HepG2 (cell line): ENCODE results near the gene STX5. TPM values are rescaled to one million over a fixed set of nuclear protein-coding genes. Genes with fewer than 3 reads are reported as not detected.

Source experiments
- ATAC-seq: fragments of 200-7000 bp; cut with Tn5 transposase; 3 replicates; pipeline ENCODE4 v1.9.1; 2020; ENCODE audit warnings: mild to moderate bottlenecking, moderate library complexity
- BruUV-seq: library from RNA; stranded (reverse); fragments of 400-500 nt; replicated peaks from 2 replicates; lab custom pipeline; 2021; lab: Mats Ljungman, UMichigan
- CTCF ChIA-PET: fragments of 300-600 bp; formaldehyde crosslinking; extraction: SDS; loops from one replicate; lab custom pipeline; 2021; ENCODE audit warnings: low total read pairs, inconsistent platforms, low intra/inter-chr PET ratio; lab: Yijun Ruan, JAX
- POLR2A ChIA-PET: fragments of 350-600 bp; sonication (Branson Sonifier 250); formaldehyde crosslinking; loops from one replicate; lab custom pipeline; 2020; ENCODE audit warnings: antibody characterized with exemption, inconsistent platforms; lab: Yijun Ruan, JAX
- DNase-seq: peaks from one replicate; pipeline ENCODE4 v3.0.0-alpha.2; 2015; ENCODE audit warnings: low spot score
- FAIRE-seq: peaks from 3 replicates; lab custom pipeline; 2011; peaks lifted over from hg19 to GRCh38; lab: Jason Lieb, UNC
- H2AFZ ChIP-seq: one replicate; pipeline ENCODE4 v1.6.1; 2011; ENCODE audit warnings: low read length, inconsistent platforms
- H3K27ac ChIP-seq: fragments of 300-600 bp; 3 replicates; pipeline ENCODE4 v1.8.0; 2011; ENCODE audit warnings: mixed run types, mild to moderate bottlenecking, mixed read lengths, low read length, inconsistent platforms; ENCODE audit not compliant: insufficient read depth; ENCODE audit errors: extremely low read length
- H3K27me3 ChIP-seq, 2 experiments: fragments of 200-600 bp in 1 of 2; 2 replicates in 1 of 2; 3 replicates in 1 of 2; pipeline versions ENCODE4 v1.6.0 to v1.8.0; 2011; ENCODE audit warnings: low read length in 2 of 2, mild to moderate bottlenecking in 2 of 2, moderate library complexity in 2 of 2, inconsistent platforms in 1 of 2; ENCODE audit not compliant: insufficient read depth in 2 of 2, control insufficient read depth in 1 of 2
- H3K36me3 ChIP-seq, 2 experiments: fragments of 200-600 bp in 1 of 2; replicated peaks in 1 of 2; 2 replicates in 1 of 2; 3 replicates in 1 of 2; pipeline versions ENCODE4 v1.5.1 to v1.8.0; 2011; ENCODE audit warnings: low read length in 2 of 2, inconsistent platforms in 1 of 2; ENCODE audit not compliant: insufficient read depth in 2 of 2, control insufficient read depth in 1 of 2
- H3K4me1 ChIP-seq: 2 replicates; pipeline ENCODE4 v1.5.1; 2012; ENCODE audit warnings: low read length, inconsistent platforms; ENCODE audit not compliant: insufficient read depth
- H3K4me2 ChIP-seq: 2 replicates; pipeline ENCODE4 v1.6.0; 2011; ENCODE audit warnings: low read depth, low read length, inconsistent platforms
- H3K4me3 ChIP-seq, 3 experiments: fragments of 200-600 bp in 1 of 3; sonication (generic), shearing (Covaris generic) in 1 of 3; replicated peaks in 1 of 3; 2 replicates each; pipeline ENCODE4 v1.5.1; 2011 to 2016; ENCODE audit warnings: low read length in 3 of 3, inconsistent platforms in 2 of 3, low read depth in 2 of 3, mild to moderate bottlenecking in 2 of 3, control low read depth in 1 of 3, mixed read lengths in 1 of 3; ENCODE audit not compliant: insufficient read depth in 1 of 3
- H3K79me2 ChIP-seq: one replicate; pipeline ENCODE4 v1.6.1; 2011; ENCODE audit warnings: low read length, inconsistent platforms; ENCODE audit not compliant: insufficient read depth
- H3K9ac ChIP-seq: 2 replicates; pipeline ENCODE4 v1.6.0; 2011; ENCODE audit warnings: mild to moderate bottlenecking, low read depth, low read length, inconsistent platforms; ENCODE audit not compliant: insufficient read depth
- H3K9me3 ChIP-seq: 2 replicates; pipeline ENCODE4 v1.5.1; 2012; ENCODE audit warnings: mild to moderate bottlenecking, low read length
- H4K20me1 ChIP-seq: 2 replicates; pipeline ENCODE4 v1.6.0; 2011; ENCODE audit warnings: inconsistent platforms, mild to moderate bottlenecking, low read length, moderate library complexity; ENCODE audit not compliant: insufficient read depth
- CERS6 ChIP-seq: sonication (generic); formaldehyde crosslinking; IDR thresholded peaks from 2 replicates; pipeline ENCODE4 v1.5.0; 2020; ENCODE audit warnings: missing genetic modification reagents
- MBD4 ChIP-seq: IDR thresholded peaks from 2 replicates; pipeline ENCODE4 v1.6.1; 2012; ENCODE audit warnings: low read length, inconsistent platforms, borderline replicate concordance
- PATZ1 ChIP-seq: sonication (generic); formaldehyde crosslinking; IDR thresholded peaks from 2 replicates; pipeline ENCODE4 v1.4.0; 2020; ENCODE audit warnings: missing genetic modification reagents
- POGZ ChIP-seq: sonication (generic); formaldehyde crosslinking; IDR thresholded peaks from 2 replicates; pipeline ENCODE4 v1.4.0; 2020; ENCODE audit warnings: mild to moderate bottlenecking, missing genetic modification reagents
- RBFOX2 ChIP-seq: fragments of 200-400 bp; formaldehyde crosslinking; IDR thresholded peaks from 2 replicates; pipeline ENCODE4 v1.6.1; 2017; ENCODE audit warnings: low read depth, mild to moderate bottlenecking, low read length
- REST ChIP-seq, 2 experiments: IDR thresholded peaks; 2 replicates each; pipeline ENCODE4 v1.6.1; 2011 to 2012; ENCODE audit warnings: low read length in 2 of 2, borderline replicate concordance in 1 of 2, low read depth in 1 of 2, mild to moderate bottlenecking in 1 of 2, moderate library complexity in 1 of 2
- SOX5 ChIP-seq: IDR thresholded peaks from 2 replicates; pipeline ENCODE4 v1.6.1; 2016; ENCODE audit warnings: borderline replicate concordance
- THYN1 ChIP-seq: sonication (generic); formaldehyde crosslinking; IDR thresholded peaks from 2 replicates; pipeline ENCODE4 v1.8.1; 2023; ENCODE audit warnings: low read depth, mild to moderate bottlenecking, moderate library complexity, missing genetic modification reagents, borderline replicate concordance
- ZBTB20 ChIP-seq: sonication (generic); formaldehyde crosslinking; IDR thresholded peaks from 2 replicates; pipeline ENCODE4 v1.8.1; 2023; ENCODE audit warnings: missing genetic modification reagents, low read depth, mild to moderate bottlenecking, borderline replicate concordance
- ZBTB34 ChIP-seq: sonication (generic); formaldehyde crosslinking; IDR thresholded peaks from 2 replicates; pipeline ENCODE4 v1.8.0; 2022; ENCODE audit warnings: mild to moderate bottlenecking, missing genetic modification reagents
- ZBTB42 ChIP-seq: sonication (generic); formaldehyde crosslinking; IDR thresholded peaks from 2 replicates; pipeline ENCODE4 v1.5.0; 2020; ENCODE audit warnings: mild to moderate bottlenecking, missing genetic modification reagents
- ZNF274 ChIP-seq: sonication (generic); formaldehyde crosslinking; IDR thresholded peaks from 2 replicates; pipeline ENCODE4 v1.5.1; 2020; ENCODE audit warnings: mild to moderate bottlenecking, missing genetic modification reagents
- ZNF30 ChIP-seq: sonication (generic); formaldehyde crosslinking; IDR thresholded peaks from 2 replicates; pipeline ENCODE4 v1.5.0; 2020; ENCODE audit warnings: mild to moderate bottlenecking, missing genetic modification reagents
- ZNF558 ChIP-seq: sonication (generic); formaldehyde crosslinking; IDR thresholded peaks from 2 replicates; pipeline ENCODE4 v1.9.0; 2022; ENCODE audit warnings: mild to moderate bottlenecking, missing genetic modification reagents, borderline replicate concordance
- ZNF567 ChIP-seq: sonication (generic); formaldehyde crosslinking; IDR thresholded peaks from 2 replicates; pipeline ENCODE4 v1.8.1; 2023; ENCODE audit warnings: mild to moderate bottlenecking, missing genetic modification reagents, borderline replicate concordance
- WGBS: methylation state at CpG from one replicate; pipeline ENCODE4 v1.1.6; 2017; ENCODE audit warnings: low lambda C conversion rate; 5-methylcytosine and 5-hydroxymethylcytosine counted together
- in situ Hi-C: cut with HindIII; loops from 2 replicates; pipeline ENCODE4 v1.10.0; 2017; ENCODE audit warnings: low pct_unique_long_range_greater_than_20kb; ENCODE audit not compliant: extremely low pct_ligation_motif_present
- intact Hi-C: fragments of 100-400 bp; cut with micrococcal nuclease; formaldehyde crosslinking; loops from one replicate; pipeline ENCODE4 v1.10.0; 2022; ENCODE audit not compliant: unreplicated experiment
- polyA plus RNA-seq, 8 experiments: library from polyadenylated mRNA; depleted of rRNA in 3 of 8; stranded (reverse) in 7 of 8; unstranded in 1 of 8; fragments of >200 nt; fragmentation: Illumina TruSeq in 4 of 8; extraction: Trizol in 4 of 8; gene quantifications; 2 replicates each; pipeline versions ENCODE4 v1.2.1 to v1.2.3, GENCODE V29; 2011 to 2016; ENCODE audit warnings: low read depth in 4 of 8, missing spikeins in 1 of 8, mixed read lengths in 1 of 8; ENCODE audit not compliant: insufficient read depth in 1 of 8
- total RNA-seq, 5 experiments: library from RNA; depleted of rRNA; stranded (reverse); fragments of >200 nt; fragmentation: Illumina TruSeq; extraction: Trizol; gene quantifications; 2 replicates each; pipeline ENCODE4 v1.2.3, GENCODE V29; 2016; ENCODE audit warnings: low read depth in 1 of 5

STX5 gene
- total and polyA plus RNA-seq, 2 of the 13 experiments (the other 11 are each of a cell fraction or from before 2014, with no cell fraction given), result 26.9 to 30.0 TPM

GRCh38 chr11:62874851-62875250, 43.0 kb upstream of the STX5 start:
- no peak for FAIRE-seq
- no peak for TF ChIP-seq SOX5 (CRISPR knock-in tag)
- no peak for TF ChIP-seq ZBTB34 (CRISPR knock-in tag)
- TF ChIP-seq ZNF567 (CRISPR knock-in tag), result no peak
- no peak for TF ChIP-seq ZBTB20
- no peak for TF ChIP-seq ZBTB42 (CRISPR knock-in tag)
- TF ChIP-seq ZNF558, result no peak
- TF ChIP-seq RBFOX2, result no peak
- TF ChIP-seq REST (IDR thresholded peaks at IDR 0.05; ENCODE audit: borderline replicate concordance in 1 of 2, low read depth in 1 of 2, low read length in 2 of 2), result no peak
- no peak for TF ChIP-seq THYN1
- no peak for TF ChIP-seq ZNF30 (CRISPR knock-in tag)
- no peak for TF ChIP-seq POGZ
- TF ChIP-seq CERS6, result no peak
- no peak for TF ChIP-seq PATZ1 (CRISPR knock-in tag)
- TF ChIP-seq ZNF274, result no peak
- TF ChIP-seq MBD4, result no peak

More at GRCh38 chr11:62874851-62875250, 43.0 kb upstream of the STX5 start:
- Histone ChIP-seq H3K9ac (no peak overlapping the region), H3K27me3 (no peaks in the 10 kb centered on the region), H3K27ac (no peak overlapping the region), H3K4me2 (no peak overlapping the region), H3K79me2 (peaks cover 20% of the 10 kb centered on the region), H2AFZ (no peak overlapping the region), H3K4me1 (peaks cover 23% of the 10 kb centered on the region), H3K9me3 (no peaks in the 10 kb centered on the region), H3K4me3 (no peak overlapping the region), H3K36me3 (peaks cover 11 to 43% of the 10 kb centered on the region in 2 experiments; a peak in 3 of 5 replicates), H4K20me1 (0 out of 2 replicates have a peak, but pooled peaks cover 2% of the 10 kb centered on the region)
- in situ Hi-C loops (loop anchor here (5.0 kb wide), 1 partner anchor 88 kb away; the partner anchor contains the start of gene TMEM179B), intact Hi-C loops (no loop called here)
- WGBS, result 94% methylated on average over 7 of the region's 7 CpGs
- POLR2A ChIA-PET, result interaction anchor here (1.1 to 4.4 kb wide), 4 partner anchors 13 to 34 kb away, joined by 3 to 25 read pairs (median 12); no protein-coding TSS in a partner anchor
- no TSS peak for BruUV-seq
- CTCF ChIA-PET, result no interaction called here
- ATAC-seq (no peak), DNase-seq (no peak)
